Measurements from ENCODE around the gene CD99.

The CD99 gene

DNA sequence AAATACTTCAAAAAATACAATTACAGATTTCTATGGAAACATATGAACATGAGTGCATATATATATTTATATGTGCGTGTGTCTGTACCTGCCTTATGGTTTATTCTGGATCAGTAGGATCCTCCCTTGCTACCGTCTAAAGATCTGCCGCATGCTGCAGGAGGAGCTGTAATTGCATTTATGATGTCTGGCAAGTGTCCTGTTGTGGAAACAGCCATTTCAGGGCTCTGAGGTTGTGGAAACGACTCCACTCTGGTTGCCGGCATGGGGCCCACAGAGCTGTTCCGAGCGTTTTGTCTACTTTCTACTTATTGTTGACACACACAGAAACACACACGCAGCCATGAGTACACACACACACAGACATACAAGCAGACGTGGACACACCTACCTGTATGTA lies 21.3 kb downstream of the CD99 start:
- TF ChIP-seq, protein P1, sequence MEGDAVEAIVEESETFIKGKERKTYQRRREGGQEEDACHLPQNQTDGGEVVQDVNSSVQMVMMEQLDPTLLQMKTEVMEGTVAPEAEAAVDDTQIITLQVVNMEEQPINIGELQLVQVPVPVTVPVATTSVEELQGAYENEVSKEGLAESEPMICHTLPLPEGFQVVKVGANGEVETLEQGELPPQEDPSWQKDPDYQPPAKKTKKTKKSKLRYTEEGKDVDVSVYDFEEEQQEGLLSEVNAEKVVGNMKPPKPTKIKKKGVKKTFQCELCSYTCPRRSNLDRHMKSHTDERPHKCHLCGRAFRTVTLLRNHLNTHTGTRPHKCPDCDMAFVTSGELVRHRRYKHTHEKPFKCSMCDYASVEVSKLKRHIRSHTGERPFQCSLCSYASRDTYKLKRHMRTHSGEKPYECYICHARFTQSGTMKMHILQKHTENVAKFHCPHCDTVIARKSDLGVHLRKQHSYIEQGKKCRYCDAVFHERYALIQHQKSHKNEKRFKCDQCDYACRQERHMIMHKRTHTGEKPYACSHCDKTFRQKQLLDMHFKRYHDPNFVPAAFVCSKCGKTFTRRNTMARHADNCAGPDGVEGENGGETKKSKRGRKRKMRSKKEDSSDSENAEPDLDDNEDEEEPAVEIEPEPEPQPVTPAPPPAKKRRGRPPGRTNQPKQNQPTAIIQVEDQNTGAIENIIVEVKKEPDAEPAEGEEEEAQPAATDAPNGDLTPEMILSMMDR (IDR thresholded peaks at IDR 0.05; ENCODE audit: control insufficient read depth, extremely low read depth, insufficient read depth), result no peak
- H3K4me3 ChIP-seq (ENCODE audit: low read depth, low read length), result no peak overlapping the region
- no peak for DNase-seq (ENCODE audit: low read depth)

DNA sequence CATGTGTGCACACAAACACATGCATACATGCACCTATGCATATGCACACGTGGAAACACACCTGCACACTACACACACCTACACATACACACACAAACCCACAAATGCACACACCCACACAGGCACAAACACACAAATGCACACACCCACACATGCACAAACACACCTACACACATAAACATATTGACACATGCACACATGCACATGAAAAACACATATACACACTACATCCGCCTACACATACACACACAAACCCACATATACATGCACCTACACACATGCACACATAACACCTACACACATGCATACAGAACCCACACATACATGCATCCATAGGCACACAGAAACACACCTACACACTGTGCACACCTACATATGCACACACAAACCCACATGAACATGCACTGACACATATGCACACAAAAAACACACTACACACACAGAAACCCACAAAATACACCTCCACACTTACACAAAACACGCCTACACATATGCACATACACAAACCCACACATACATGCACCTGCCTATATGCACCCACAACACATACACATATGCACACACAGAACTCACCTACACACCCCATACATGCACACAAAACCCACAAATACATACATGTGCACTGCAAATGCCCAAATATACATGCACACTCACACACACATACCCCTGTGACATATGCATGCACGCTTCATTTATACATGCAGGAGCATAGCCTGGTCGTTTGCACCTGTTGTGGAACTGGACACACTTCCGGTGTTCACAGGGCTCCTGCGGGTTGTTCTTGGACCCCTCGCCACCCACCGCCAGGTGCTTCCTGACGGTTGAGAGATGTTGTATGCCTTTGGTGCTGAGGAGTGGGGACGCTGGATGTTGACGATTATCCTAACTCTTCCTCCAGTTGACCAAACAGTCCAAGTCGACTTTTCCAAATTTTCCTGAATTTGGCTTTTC lies 22.1 kb downstream of the CD99 start:
- TF ChIP-seq, protein P1 (IDR thresholded peaks at IDR 0.05; ENCODE audit: control insufficient read depth, extremely low read depth, insufficient read depth), result no peak
- H3K4me3 ChIP-seq (ENCODE audit: low read depth, low read length), result no peak overlapping the region
- DNase-seq (ENCODE audit: low read depth), result no peak

DNA sequence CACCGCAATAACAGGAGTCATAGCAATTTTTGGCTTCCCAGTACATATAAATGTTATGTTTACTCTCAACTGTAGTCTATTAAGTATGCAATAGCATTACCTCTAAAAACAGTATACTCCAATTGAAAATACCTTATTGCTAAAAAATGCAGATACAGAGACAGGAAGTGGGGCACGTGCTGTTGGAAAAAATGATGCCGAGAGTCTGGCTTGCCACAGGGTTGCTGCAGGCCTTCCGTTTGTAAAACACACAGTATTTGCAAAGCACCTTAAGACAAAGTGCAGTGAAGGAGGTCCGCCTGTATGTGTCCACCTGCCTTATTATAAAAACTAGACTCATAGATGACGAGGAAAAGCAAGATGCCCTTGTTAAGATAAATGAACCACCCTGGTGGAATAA lies 23.5 kb downstream of the CD99 start:
- TF ChIP-seq, protein P1 (IDR thresholded peaks at IDR 0.05; ENCODE audit: control insufficient read depth, extremely low read depth, insufficient read depth), result no peak
- DNase-seq (ENCODE audit: low read depth), result no peak
- H3K4me3 ChIP-seq (ENCODE audit: low read depth, low read length), result no peak overlapping the region

DNA sequence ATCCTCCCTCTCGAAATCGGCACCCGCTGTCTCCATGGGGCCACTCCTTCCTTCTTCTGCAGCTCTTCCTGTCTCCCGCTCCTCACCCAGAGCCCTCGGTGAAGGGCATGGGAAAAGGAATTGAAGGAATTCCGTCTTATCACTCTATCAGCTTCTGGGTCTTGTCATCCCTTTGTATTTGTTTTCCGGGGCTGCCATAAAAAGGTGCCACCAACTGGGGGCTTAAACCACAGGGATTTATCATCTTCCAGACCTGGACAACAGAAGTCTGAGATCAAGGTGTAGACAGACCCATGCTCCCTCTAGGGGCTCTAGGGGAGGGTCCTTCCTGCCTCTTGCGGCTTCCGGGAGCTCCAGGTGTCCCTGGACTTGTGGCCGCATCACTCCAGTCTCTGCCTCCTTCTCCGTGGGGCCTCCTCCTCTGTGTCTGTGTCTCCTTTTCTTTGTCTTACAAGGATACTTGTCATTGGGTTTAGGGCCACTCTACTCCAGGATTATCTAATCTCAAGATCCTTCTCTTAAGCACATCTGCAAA lies 24.0 kb downstream of the CD99 start:
- no peak for DNase-seq (ENCODE audit: low read depth)
- no peak overlapping the region for H3K4me3 ChIP-seq (ENCODE audit: low read depth, low read length)
- TF ChIP-seq, protein P1 (IDR thresholded peaks at IDR 0.05; ENCODE audit: control insufficient read depth, extremely low read depth, insufficient read depth), result no peak

DNA sequence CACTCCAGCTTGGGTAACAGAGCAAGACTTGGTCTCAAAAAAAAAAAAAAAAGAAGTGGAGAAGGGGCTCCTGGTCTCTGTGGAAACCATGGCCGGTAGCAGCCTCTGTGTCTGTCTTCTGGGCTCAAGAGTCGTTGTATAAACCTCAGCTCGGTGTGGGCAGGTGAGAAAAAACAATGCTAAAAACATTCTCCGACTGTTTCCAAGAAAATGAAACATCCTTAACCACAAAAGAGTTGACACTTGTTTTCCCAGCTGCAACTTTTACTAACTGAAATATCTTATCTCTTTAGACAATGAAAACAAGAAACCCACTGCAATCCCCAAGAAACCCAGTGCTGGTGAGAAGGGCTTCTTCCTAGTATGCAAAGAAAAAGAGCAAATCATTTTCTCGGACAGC lies 26.2 kb downstream of the CD99 start:
- TF ChIP-seq, protein P1 (IDR thresholded peaks at IDR 0.05; ENCODE audit: control insufficient read depth, extremely low read depth, insufficient read depth), result no peak
- no peak for DNase-seq (ENCODE audit: low read depth)
- no peak overlapping the region for H3K4me3 ChIP-seq (ENCODE audit: low read depth, low read length)

DNA sequence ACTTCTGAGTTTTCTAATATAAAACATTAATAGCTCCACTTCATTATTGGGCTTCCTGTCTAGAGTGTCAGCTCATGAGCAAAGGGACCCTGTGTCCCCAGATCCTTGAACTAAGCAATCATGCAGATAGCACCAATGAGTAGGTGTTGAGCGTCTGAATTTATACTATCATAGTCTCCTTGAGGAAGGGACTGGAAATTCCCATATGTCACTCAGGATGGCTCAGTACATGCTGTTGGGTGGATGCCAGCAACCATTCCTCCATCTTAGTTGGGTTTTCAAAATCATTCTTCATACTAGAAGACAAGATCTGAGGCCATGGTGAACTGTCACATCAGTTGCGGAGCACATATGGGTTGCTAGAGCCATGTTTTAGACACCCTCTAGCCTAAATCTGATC lies 27.7 kb downstream of the CD99 start:
- DNase-seq (ENCODE audit: low read depth), result no peak
- no peak overlapping the region for H3K4me3 ChIP-seq (ENCODE audit: low read depth, low read length)
- TF ChIP-seq, protein P1 (IDR thresholded peaks at IDR 0.05; ENCODE audit: control insufficient read depth, extremely low read depth, insufficient read depth), result no peak

All from LNCaP clone FGC (cell line).